ENCODE measurements around the gene WFDC6.

Gene WFDC6

DNA sequence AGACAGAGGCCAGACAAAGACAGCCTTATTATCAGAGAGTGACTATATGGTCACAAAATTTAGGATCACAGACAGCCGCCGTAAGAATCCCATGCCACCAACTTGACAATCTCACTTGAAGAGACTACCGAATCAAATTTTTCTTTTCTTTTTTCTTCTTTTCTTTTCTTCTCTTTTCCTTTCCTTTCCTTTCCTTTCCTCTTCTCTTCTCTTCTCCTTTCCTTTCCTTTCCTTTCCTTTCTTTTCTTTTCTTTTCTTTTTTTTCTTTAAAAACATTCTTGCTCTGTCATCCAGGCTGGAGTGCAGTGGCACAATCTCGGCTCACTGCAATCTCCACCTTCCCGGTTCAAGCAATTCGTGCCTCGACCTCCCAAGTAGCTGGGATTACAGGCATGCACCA, 9.1 kb upstream of the WFDC6 start:
- DNase-seq (ENCODE audit: low read depth, low spot score), result no peak
- TF ChIP-seq, protein P1, sequence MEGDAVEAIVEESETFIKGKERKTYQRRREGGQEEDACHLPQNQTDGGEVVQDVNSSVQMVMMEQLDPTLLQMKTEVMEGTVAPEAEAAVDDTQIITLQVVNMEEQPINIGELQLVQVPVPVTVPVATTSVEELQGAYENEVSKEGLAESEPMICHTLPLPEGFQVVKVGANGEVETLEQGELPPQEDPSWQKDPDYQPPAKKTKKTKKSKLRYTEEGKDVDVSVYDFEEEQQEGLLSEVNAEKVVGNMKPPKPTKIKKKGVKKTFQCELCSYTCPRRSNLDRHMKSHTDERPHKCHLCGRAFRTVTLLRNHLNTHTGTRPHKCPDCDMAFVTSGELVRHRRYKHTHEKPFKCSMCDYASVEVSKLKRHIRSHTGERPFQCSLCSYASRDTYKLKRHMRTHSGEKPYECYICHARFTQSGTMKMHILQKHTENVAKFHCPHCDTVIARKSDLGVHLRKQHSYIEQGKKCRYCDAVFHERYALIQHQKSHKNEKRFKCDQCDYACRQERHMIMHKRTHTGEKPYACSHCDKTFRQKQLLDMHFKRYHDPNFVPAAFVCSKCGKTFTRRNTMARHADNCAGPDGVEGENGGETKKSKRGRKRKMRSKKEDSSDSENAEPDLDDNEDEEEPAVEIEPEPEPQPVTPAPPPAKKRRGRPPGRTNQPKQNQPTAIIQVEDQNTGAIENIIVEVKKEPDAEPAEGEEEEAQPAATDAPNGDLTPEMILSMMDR (IDR thresholded peaks at IDR 0.05; ENCODE audit: low read depth, low read length), result no peak
- in situ Hi-C loops (cut with HindIII; ENCODE audit: low sequenced_read_pairs), result no loop called here

DNA sequence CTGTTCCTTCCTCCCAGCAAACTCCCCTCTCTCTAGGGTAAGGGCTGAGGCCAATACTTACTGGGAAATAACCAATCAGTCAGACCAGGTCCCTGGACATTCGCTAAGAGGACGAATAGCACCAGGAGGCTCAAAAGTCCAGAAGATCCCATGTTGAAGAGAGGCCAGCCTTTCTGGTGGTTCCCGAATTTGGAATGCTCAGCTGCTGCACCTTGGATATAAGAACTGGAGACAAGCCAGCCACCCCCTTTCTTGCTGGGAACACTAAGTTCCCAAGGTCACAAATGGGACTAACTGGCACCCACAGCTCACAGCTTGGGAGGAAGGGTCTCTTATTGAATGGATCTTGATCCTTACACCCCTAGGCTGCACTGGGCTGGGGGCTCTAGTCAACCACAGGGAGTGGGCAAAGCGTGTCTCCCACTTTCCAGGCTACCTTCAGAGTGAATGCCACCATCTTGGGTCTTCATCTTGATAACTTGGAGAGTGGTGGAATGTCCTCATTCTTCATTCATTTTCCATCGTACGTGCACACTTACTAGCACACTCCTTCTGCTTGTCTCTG, 8.0 kb upstream of the WFDC6 start, which contains the start of gene EPPIN:
Gene EPPIN, minus strand, starts transcription at position 196 of the 565 bp plus-strand sequence. Its CDS starts 44 bp downstream, at position 152.
- TF ChIP-seq, protein P1 (IDR thresholded peaks at IDR 0.05; ENCODE audit: low read depth, low read length), result no peak
- no peak within 1 kb of the TSS for H3K4me3 ChIP-seq (ENCODE audit: low read depth, low read length)
- in situ Hi-C loops (cut with HindIII; ENCODE audit: low sequenced_read_pairs), result no loop called here
- DNase-seq (ENCODE audit: low read depth, low spot score), result no peak

More for the DNA sequence above, 9.1 kb upstream of the WFDC6 start:
- no peak overlapping the region for H3K4me3 ChIP-seq (ENCODE audit: low read depth, low read length)

DNA sequence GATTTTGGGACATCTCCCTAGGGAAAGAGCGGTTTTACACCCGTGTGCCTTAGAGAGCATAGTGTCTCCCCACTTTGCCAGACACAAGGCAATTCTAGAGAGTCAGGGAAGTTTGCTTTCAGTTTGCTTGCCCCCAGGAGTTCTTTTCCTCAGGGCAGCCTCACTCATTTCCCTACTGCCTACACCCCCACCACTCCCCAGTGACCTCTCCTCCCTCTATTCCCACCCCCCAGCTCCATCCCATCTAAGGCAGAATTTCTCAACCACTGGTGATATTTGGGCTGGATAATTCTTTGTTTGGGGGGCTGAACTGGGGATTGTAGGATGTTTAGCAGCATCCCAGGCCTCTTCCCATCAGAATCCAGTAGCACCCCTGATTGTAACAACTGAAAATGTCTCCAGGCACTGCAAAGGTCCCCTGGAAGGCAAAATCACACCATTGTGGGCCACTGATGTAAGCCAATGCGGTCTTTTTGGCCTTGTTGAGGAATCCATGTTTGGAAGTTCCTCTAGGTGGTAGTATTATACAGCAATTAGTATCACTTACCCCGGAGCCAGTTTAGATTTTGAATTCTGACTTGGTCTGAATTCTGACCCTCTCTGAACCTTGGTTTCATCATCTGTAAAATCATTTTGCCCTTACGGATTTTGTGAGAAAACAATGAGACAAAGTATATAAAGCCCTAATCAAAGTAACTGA, 6.6 kb upstream of the WFDC6 start:
- TF ChIP-seq, protein P1 (IDR thresholded peaks at IDR 0.05; ENCODE audit: low read depth, low read length), result peak; percentile 29
- peak; percentile 7 for DNase-seq (ENCODE audit: low read depth, low spot score)

DNA sequence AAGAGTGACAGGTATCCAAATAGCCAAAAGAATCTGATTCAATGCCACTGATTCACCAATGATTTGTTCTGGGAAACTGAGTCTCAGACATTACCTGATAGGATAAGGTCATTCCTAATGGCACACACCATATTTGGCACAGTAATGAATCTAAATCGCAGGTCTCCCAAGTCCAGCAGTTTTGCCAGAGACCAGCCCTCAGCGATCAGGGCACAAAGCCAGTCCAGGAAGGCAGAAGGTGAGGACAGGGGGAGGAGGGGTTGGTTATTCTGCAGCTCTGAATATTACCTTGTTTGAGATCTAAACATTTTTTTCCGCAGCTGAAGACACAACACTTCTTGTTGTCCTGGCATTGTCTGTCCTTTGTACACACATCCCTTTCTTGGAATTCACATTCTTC, 6.1 kb upstream of the WFDC6 start:
- TF ChIP-seq, protein P1 (IDR thresholded peaks at IDR 0.05; ENCODE audit: low read depth, low read length), result no peak
- H3K4me3 ChIP-seq (ENCODE audit: low read depth, low read length), result no peak overlapping the region
- in situ Hi-C loops (cut with HindIII; ENCODE audit: low sequenced_read_pairs), result no loop called here
- DNase-seq (ENCODE audit: low read depth, low spot score), result no peak

More for the DNA sequence above, 6.6 kb upstream of the WFDC6 start:
- H3K4me3 ChIP-seq (ENCODE audit: low read depth, low read length), result no peak overlapping the region
- in situ Hi-C loops (cut with HindIII; ENCODE audit: low sequenced_read_pairs), result no loop called here

DNA sequence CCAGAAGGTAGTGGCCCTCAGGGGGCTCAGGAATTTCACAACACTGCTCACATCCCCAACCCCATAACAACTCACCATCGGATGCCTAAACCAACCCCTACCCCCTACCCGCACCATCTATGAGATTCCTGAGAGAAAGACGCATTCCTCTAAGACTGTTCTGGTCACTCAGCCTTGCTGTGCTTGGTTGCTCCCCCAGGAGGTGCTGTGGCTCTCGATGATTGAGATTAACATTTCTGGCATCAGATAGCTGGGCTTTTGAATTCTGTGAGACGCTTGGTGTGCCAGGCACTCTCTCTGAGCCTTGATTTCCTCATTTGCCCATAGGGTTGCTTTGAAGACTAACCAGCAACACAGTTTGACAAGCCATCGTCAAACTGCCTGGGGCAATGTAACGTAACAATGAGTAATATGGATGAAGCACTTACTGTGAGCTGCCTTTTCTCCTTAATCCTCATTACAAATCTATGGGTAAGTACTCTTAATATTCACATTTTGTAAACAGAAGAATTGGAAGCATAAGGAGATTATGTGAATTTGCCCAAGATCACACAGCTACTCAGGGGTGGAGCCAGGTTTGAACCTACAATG, 978 bp downstream of the WFDC6 start:
- TF ChIP-seq, protein P1 (IDR thresholded peaks at IDR 0.05; ENCODE audit: low read depth, low read length), result no peak
- DNase-seq (ENCODE audit: low read depth, low spot score), result no peak
- no peak overlapping the region for H3K4me3 ChIP-seq (ENCODE audit: low read depth, low read length)
- in situ Hi-C loops (cut with HindIII; ENCODE audit: low sequenced_read_pairs), result no loop called here

DNA sequence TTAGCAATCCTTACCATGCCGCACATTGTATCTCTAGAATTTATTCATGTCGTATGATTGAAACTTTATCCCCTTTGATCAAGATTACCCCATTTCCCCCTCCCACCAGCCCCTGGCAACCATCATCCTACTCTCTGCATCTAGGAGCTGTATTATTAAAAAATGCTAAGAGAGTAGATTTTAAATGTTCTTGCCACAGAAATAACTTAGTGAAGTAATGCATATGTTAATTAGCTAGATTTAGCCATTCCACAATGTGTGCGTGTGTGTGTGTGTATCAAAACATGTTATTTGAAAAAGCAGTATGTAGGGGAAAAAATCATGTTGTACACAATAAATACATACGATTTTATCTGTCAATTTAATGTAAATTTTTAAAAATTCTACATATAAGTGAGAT, 12.0 kb downstream of the WFDC6 start:
- in situ Hi-C loops (cut with HindIII; ENCODE audit: low sequenced_read_pairs), result no loop called here
- no peak for DNase-seq (ENCODE audit: low read depth, low spot score)
- TF ChIP-seq, protein P1 (IDR thresholded peaks at IDR 0.05; ENCODE audit: low read depth, low read length), result no peak
- no peak overlapping the region for H3K4me3 ChIP-seq (ENCODE audit: low read depth, low read length)
